HCEC 1CT (cell line): Measurements from ENCODE around the gene ROR2.
"Not testable (repeated sequence)": the region's sequence is repeated elsewhere in the genome, so short reads cannot be mapped to it uniquely, and the experiment has no call there.

ENCODE experiments used
- DNase-seq: peaks from one replicate; pipeline ENCODE4 v3.0.0-alpha.2; 2017

Gene ROR2

DNA sequence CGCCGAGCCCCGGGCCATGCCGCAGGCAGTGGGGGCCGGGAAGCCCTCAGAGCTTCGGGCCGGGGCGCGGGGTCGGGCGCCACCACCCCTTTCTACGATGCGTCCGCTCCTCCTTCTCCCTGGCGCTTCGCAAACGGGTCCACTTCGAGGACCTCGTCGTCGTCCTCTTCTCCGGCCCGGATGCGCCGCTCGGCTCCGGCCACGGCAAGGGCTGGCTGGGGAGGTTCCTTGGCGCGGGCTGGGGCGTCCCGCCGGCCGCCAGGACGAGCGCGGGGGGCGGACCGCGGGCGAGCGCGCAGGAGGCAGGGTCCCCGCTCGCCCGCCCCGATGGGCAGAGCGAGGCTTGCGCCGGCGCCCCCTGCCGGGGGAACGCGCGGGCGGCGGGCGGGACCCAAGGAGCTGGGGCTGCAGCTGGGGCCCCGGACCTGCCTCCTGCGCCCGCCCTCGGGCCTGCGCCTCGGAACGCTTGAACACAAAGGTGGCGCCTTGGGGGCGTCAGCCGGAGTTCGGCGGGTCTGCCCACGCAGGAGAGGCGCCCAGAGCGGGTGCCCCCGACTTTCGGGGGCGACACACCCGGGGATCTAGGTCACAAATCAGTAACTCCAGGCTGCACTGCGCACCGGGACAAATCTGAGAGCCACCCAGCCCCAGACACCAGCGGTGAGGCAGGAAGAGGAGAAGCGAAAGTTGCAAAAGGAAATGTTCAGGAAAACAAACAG is at the start of gene ROR2:
TSS of gene ROR2 (minus strand) at position 283 of the 719 bp plus-strand sequence.
- peak; percentile 44 for DNase-seq

DNA sequence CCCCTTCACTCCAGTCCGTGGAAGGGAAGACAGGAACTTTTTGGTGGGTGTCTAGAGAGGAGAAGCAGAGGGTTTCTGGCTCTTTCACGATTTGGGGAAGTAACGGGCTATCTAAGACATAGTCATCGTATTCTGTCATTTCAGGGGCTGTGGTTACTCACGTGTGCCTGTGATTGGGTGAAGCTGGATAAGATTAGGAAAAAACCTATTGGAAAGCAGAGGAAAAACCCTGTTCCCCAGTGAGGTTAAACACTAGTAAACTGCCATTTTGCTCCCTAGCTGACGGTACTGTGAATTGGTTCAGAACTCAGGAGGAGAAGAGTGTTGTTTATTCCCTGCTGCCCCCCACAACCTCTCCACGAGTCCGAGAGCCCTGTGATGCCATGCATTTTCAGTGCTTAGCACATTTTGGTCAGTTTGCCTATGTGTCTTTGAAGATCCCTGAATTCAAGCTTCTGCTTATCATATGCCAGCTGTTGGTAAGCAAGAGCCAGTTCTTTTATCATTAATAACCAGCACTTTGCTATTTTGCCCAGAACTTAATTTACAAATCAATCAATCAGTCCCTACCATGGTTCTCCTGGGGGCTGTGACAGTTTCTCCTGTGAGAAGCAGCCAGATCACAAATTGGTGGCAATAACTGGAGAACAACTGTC is 45.1 kb upstream of the ROR2 start:
- no peak for DNase-seq

DNA sequence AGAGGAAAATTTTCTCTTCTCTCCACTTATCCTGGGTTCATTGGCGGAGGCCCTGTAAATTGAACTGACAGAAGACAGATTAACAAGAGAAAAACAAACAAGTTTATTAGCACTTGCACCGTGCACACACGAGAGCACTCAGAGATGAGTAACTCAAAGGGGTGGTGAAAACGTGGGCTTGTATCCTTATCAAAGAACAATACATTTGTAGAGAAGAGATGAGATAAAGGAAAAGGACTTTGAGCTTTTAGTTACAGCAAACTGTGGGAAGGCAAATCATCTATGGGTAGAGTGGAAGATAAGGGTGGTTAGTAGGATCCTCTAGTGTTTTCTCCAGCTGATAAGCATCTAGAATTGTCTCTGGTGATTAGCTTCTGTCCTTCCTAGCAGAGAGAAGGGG is 44.4 kb upstream of the ROR2 start:
- no peak for DNase-seq

DNA sequence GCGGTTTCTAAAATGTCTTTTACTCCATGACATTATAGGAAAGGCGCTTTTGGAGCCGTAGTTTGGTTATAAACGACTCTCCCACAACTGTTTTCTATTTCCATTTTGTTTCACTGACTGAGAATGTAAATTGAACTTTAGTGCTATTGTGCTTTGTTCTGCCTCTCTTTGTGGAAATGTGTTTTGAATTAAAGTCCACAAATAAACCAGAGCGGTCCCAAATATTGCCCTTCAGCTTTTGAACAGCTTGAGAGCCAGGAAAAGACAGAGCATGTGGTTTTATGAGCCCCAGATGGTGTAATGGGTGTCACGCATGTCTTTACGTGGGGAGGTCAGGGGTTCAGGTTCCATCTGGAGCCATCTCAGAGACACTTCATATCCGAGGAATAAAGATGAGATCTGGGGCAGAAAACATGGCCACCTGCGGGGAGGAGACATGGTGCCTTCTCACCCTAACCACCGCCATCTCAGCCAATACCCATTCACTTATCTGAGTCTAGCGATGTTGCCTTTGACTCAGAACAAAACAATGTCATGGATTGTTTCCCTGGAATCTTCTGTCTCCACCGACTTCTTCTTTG is 42.5 kb upstream of the ROR2 start:
- no peak for DNase-seq

DNA sequence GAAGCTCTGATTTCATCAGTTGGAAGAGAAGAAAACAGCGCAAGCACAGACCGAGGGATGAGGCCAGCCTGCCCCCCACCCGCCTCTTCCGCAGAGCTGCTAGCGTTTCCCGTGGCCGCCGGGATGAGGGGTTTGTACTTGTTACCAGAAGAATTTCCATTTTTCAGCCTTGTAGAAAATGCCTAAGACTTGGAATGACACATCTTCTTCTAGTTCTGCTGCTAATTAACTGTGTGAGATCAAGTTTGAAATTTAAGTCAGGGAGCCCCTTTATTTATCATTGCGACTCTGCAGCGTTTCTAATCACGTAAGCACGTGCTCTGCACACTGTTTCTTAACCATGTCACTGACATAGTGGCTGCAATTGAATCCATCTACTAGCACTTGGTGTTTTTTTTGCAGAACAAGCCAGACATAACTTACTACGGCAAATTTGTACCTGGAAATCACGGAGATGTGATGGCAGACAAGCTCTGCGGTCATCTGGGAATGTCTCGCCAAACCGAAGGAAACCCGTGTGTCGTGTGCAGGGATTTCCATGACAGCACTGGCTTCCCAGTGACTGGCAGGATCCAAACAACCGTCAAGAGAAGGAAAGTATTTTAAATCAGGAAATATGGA is 41.8 kb upstream of the ROR2 start:
- DNase-seq: no peak

DNA sequence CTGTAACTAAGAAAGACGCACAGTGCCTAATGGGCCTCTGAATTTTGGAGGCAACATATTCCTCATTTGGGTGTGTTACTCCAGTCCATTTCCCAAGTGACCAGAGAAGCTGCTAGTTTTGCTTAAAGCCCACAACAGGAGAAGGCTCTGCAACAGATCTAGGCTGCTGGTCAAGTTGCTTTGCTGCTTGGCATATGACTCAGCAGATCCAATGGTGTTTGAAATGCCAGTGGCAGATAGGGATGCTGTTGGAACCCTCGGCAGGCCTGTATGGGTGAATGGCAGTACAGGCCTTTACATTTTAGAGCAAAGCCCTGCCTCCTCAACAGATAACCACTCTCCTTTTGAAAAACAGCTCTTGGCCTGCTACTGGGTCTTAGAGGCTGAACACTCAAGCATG is 36.2 kb upstream of the ROR2 start:
- no peak for DNase-seq

DNA sequence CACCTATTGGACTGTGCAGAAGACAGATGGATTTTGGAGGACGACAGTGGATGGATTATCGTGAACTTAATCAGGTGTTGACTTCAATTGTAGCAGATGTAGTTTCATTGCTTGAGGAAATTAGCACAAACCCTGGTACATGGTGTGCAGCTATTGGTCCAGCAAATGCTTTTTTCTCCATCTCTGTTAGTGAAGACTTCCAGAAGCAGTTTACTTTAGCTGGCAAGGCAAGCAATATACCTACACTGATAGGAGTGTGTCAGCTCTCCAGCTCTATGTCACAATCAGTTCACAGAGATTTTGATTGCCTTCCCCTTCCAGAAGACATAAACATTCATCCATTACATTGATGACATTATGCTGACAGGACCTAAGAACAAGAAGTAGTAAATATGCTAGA is 35.7 kb upstream of the ROR2 start:
- DNase-seq: no peak

DNA sequence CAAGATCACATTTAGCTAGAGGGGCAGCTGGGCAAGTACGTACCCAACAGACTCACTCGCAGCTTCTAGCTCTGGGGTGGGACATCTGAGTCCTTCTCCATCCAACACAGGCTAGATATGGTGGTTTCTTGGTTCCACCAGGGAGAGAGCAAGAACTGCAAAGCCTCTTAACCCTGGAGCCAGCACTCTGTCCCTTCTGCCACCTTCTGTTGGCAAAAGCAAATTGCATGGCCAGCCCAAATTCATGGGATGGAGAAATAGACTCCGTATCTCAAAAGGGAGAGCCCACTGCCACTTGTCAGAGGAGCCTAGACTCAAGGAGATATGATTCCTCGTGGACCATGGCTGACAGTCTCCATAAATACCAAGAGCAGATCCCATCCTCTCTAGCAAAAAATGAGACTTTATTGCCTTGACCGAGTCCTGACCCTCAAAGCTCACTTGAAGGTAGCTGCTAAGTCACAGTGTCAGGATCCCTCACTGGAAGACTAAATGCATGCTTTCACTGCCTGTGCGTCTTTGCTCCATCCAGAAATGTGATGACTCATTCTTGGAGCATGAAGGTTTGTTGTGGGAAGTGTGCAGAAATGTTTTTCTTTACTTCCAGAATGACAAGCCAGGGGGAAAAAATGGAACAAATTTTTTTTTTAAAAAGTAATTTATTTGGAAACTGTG is 28.8 kb upstream of the ROR2 start:
- DNase-seq: peak; percentile 72

DNA sequence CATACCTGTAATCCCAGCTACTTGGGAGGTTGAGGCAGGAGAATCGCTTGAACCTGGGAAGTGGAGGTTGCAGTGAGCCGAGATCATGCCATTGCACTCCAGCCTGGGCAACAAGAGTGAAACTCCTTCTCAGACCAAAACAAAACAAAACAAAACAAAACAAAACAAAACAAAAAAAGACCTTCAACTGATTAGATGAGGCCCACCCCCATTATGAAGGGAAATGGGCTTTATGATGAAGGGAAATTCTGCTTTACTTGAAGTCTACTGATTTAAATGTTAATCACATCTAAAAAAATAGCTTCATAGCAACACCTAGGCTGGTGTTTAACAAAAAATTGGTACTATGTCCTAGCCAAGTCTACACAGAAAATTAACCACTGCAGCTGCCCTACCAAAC is 25.2 kb upstream of the ROR2 start:
- DNase-seq: not testable (repeated sequence)

DNA sequence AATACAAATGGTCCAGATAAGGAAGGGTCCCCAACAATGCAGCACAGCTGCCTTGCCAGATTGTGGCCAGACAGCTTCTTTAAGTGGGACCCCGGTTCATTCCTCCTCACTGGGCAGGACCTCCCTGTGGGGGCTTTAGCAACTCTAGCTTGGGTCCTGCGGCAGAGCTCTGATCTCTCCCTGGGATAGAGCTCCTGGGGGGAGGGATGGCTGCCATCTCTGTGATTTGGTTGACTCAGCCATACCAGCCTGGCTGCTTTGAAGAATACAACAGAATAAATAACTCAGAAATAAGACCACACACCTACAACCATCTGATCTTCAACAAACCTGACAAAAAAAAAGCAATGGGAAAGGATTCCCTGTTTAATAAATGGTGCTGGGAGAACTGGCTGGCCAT is 22.7 kb upstream of the ROR2 start:
- DNase-seq: no peak

DNA sequence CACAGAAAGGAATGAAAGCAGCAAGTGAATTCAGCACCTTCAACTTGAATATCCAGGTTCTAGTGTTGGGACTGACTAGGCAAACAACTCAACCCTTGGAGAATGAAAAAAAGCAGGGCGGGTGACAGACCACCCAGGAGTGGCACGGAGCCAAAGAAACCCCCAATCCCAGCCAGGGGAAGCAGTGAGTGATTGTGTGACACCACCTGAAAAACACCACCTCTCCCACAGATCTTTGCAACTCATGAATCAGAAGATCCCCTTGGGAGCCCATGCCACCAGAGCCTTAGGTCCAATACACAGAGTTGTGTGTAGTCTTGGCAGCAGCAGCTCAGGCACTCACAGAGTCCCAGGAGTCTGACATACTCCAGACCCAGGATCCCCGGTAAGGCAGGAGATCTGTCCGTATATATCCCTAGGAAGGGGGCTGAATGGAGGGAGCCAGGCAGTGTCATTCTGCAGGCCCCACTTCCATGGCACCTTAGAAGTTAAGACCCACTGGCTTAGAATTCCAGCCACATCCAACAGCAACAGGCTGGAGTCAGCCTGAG is 22.1 kb upstream of the ROR2 start:
- DNase-seq: no peak

DNA sequence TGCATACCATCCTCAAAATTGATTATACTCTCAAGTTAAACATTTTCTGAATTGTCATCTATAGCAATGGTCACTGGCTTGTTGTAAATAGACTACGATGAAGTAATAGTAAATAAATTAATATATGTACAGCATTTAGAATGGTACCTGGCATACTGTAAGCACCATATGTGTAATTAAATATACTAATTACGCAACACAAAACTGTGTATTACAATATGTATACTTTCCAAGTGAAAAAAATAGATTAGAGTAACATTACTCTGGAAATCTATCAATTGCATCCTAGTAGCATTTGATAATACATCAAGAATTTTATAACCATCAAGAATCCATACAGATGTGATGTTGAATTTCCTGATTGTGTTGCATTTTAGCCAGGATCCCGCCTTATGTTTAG is 17.2 kb upstream of the ROR2 start:
- no peak for DNase-seq

DNA sequence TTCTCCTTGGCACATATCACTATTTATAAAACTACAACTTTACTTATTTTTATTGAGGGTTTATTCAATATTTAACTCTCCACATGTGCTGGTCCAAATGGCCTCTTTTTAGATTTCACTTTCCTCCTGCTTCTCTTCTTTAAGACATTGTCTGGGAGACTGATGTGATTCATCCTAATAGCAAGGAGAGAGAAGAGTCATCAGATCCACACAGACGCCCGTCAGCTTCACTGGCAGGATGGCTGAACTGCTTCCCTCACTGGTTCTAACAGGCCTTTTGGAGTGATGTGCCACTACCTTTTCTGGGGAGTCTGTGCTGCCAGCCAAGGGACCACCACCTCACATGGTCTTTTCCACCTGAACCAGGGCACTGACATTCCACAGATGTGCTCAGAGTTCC is 16.5 kb upstream of the ROR2 start:
- DNase-seq: peak; percentile 18

DNA sequence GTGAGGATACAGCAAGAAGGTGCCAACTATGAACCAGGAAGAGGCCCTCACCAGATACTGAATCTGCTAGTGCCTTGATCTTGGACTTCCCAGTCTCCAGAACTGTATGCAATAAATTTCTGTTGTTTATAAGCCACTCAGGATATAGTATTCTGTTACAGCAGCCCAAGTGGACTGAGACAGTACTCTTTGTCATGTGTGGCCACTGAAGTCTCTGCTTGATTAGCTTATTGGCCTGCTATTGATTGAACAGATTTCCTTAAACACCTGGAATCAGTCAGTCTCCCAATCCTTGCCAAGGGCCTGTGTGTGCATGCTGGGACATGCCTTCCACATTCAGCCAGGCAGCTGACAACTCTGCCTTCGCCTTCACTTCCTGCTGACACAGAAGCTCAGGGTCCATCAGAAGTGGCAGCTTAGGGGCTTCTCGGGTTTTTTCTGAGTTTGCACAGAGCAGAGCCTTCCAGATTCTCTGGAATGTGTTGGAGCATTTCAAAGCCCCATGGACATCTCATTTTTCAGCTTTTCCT is 13.7 kb upstream of the ROR2 start:
- DNase-seq: no peak

DNA sequence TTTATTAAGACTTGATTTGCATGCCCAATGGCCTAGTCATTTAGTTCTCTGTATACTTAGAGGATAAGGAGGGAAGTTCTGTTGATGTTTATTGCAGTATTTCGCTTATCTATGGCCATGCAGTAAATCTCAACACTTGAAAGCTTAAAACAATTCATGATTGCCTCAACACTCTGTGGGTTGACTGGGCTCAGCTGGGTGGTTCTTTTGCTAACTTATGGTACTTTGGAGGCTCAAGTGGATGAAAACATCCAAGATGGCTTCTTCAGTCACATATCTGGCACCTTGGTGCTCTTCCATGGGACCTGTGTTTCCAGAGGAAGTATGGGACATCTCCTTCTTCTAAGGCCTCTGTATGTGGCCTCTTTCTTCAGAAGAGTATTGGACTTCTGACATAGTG is 10.3 kb upstream of the ROR2 start:
- no peak for DNase-seq

DNA sequence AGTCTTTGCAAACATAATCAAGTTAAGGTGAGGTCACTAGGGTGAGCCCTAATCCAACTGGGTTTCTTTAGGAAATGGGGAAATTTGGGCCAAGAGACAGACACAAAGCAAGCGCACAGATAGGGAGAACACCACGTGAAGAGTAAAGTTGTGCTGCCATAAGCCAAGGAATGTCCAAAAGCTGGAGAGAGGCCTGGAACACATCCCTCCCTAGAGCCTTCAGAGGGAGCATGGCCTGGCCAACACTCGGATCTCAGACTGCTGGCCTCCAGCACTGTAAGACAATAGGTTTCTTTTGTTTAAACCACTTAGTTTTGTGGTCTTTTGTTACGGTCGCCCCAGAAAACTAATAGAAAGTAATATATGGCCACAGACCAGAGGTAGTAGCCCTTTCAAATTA is 8.1 kb upstream of the ROR2 start:
- DNase-seq: no peak

DNA sequence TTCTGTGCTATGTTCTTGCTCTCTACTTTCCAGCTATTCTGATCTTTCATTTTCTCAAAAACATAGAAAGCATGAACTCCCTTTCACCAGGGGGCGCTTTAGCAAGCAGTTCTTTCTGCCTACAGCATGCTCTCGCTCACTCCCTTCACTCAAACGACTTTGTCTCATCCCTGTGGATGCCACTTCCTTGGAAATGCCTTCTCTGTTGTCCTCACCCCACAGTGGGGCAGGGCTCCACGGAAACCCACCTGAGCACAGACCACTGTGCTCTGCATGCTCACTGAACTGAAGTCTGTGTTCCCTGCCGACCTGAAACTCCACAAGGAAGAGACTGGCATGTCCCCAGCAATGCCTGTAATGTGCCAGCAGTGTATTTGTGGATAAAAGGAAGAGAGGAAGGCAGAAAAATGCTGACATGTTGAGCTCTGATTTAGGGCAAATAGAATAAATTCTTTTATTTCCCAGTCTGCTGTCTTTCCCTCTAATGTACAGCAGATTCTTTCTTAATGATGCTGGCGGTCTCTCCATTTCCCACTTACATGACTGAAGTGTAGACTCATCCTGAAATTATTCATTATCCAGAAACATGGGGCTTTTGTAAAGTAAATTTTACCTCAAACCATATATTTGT is 4.9 kb upstream of the ROR2 start:
- DNase-seq: peak; percentile 68

DNA sequence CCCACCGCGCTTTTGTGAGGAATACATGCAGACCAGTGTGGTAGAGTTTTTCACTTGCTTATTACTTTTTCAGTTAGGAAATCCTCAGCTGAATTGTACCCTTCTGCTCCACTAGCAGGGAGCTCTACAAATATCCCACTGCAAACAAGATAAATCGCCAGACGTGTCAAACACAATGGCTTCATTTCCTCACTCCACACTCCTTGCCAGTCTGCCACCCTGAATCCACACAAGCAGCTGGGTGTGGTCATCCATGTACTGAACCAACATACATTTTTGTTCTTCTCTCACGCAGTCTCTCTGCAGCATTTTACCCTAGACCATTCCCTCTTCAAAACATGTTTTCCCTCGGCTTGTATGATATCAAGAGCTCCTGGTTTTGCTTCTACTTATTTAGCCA is 3.7 kb upstream of the ROR2 start:
- DNase-seq: no peak

DNA sequence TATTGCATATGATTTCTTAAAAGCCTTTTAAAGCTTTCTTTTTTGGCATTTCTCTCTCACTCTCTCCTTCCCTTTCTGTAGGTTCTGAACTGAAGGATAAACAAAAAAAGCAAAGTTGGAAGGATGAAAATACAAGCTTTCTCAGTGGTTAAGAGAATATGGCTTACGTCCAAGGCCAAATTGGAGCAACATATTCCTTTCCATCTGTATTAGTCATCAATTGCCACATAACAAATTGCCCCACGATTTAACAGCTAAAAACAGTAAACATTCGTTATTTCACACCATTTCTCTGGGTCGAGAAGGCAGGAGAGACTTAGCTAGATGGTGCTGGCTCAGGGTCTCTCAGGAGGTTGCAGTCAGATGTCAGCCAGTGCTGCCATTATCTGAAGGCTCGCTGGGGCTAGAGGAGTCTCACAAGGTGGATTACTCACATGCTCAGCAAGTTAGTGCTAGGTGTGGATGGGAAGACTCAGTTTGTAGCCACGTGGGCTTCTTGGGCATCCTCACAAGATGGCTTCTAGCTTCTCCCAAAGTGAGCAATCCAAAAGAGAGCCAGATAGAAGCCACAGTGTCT is 2.0 kb upstream of the ROR2 start:
- DNase-seq: peak; percentile 56

DNA sequence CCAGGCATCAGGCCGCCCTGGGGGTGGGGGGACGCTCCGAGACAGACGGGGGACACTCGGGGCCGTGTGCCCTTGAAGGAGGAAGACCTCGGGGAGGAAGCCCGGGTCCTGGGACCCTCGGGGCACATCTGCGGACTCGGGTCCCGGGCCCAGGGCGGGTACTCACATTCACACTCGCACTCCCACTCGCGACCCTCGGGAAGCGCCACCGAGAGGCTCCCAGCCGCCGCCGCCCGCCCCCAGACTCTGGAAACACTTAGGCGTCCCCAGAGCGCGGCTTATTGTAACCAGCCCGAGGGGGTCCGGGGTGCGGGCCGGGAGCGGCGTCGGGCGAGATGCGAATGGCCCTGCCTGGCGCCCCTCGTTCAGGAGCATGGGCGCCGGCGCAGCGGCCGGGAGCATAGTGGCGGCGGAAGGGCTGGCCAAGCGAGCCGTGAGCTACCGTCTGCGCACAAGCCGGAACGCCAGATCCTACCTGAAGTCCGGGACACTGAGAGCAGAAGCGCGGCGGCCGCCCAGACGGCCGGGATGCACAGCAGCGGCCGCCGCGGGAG is 559 bp downstream of the ROR2 start:
- no peak for DNase-seq

DNA sequence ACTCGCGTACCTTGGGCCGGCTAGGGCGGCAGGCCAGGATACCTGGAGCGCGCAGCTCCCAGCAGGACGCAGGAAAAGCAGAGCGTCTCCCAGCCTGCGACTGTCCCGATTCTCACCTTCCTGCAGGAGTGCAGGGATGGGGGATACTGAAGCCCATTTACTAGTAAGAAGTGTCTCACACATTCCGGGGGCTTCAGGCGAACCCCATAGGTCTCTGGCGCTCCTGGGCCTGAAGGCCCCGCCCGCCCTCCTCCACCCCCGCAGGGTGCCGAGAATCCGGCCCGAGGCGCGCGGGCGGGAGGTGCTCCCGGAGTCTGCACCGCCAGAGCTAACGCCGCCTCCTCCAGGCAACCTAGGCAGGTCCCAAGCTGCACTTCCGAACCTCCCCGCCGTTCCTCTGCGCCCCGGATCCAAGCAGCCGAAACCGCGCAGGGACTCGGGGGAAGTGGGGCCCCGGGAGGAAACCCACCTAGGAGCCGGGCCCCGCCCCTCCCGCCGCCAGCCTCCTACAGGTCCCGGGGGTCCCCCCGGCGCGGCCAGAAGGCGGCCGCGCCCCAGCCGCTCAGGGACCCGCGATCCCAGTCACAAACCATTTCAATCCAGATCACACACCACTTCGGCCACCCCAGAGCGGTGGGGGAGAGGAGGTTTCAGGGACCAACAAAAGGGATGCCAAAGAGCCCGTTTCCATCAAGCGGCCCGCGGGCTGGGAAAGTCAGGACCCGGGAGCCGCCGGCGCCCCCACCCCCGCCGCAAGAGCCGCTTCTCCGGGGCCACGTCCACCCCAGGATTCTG is 1.2 kb downstream of the ROR2 start:
- peak; percentile 48 for DNase-seq
